ENCODE results near the gene B4GALT1.
"Not testable (repeated sequence)": the region's sequence is repeated elsewhere in the genome, so short reads cannot be mapped to it uniquely, and the experiment has no call there.

B4GALT1 gene

GRCh38 chr9:33105959-33106358 is 61.2 kb downstream of the B4GALT1 start:
- H3K4me3 ChIP-seq (ENCODE audit: low read length) = no peak overlapping the region

GRCh38 chr9:33105504-33105903 is 61.6 kb downstream of the B4GALT1 start:
- H3K4me3 ChIP-seq (ENCODE audit: low read length) = no peak overlapping the region
- no peak for TF ChIP-seq ZNF274 (IDR thresholded peaks at IDR 0.05; ENCODE audit: low read depth, low read length)

More at GRCh38 chr9:33105959-33106358, 61.2 kb downstream of the B4GALT1 start:
- TF ChIP-seq ZNF274 (IDR thresholded peaks at IDR 0.05; ENCODE audit: low read depth, low read length) = no peak

- TF ChIP-seq ZNF274 (IDR thresholded peaks at IDR 0.05; ENCODE audit: low read depth, low read length) = no peak
- no peak overlapping the region for H3K4me3 ChIP-seq (ENCODE audit: low read length)
These were observed 62.7 kb downstream of the B4GALT1 start for GRCh38 chr9:33104401-33104800.

- no peak for TF ChIP-seq ZNF274 (IDR thresholded peaks at IDR 0.05; ENCODE audit: low read depth, low read length)
- H3K4me3 ChIP-seq (ENCODE audit: low read length) = no peak overlapping the region
These were observed 63.4 kb downstream of the B4GALT1 start for GRCh38 chr9:33103501-33104281.

- no peak for TF ChIP-seq ZNF274 (IDR thresholded peaks at IDR 0.05; ENCODE audit: low read depth, low read length)
- H3K4me3 ChIP-seq (ENCODE audit: low read length) = no peak overlapping the region
These were observed 64.5 kb downstream of the B4GALT1 start for GRCh38 chr9:33102551-33103210.

- TF ChIP-seq ZNF274 (IDR thresholded peaks at IDR 0.05; ENCODE audit: low read depth, low read length) = no peak
- no peak overlapping the region for H3K4me3 ChIP-seq (ENCODE audit: low read length)
These were observed 65.8 kb downstream of the B4GALT1 start for GRCh38 chr9:33101104-33101951.

- TF ChIP-seq ZNF274 (IDR thresholded peaks at IDR 0.05; ENCODE audit: low read depth, low read length) = no peak
- no peak overlapping the region for H3K4me3 ChIP-seq (ENCODE audit: low read length)
These were observed 67.4 kb downstream of the B4GALT1 start for GRCh38 chr9:33099754-33100153.

GRCh38 chr9:33097192-33097591 is 69.9 kb downstream of the B4GALT1 start:
- H3K4me3 ChIP-seq (ENCODE audit: low read length) = no peak overlapping the region
- no peak for TF ChIP-seq ZNF274 (IDR thresholded peaks at IDR 0.05; ENCODE audit: low read depth, low read length)

GRCh38 chr9:33092634-33093033 is 74.5 kb downstream of the B4GALT1 start:
- no peak for TF ChIP-seq ZNF274 (IDR thresholded peaks at IDR 0.05; ENCODE audit: low read depth, low read length)
- H3K4me3 ChIP-seq (ENCODE audit: low read length) = no peak overlapping the region

- H3K4me3 ChIP-seq (ENCODE audit: low read length) = not testable (repeated sequence)
These were observed 81.5 kb downstream of the B4GALT1 start for GRCh38 chr9:33085672-33086071.

GRCh38 chr9:33082538-33083326 is 84.4 kb downstream of the B4GALT1 start:
- TF ChIP-seq ZNF274 (IDR thresholded peaks at IDR 0.05; ENCODE audit: low read depth, low read length) = no peak
- no peak overlapping the region for H3K4me3 ChIP-seq (ENCODE audit: low read length)

- TF ChIP-seq ZNF274 (IDR thresholded peaks at IDR 0.05; ENCODE audit: low read depth, low read length) = no peak
- no peak overlapping the region for H3K4me3 ChIP-seq (ENCODE audit: low read length)
These were observed 85.0 kb downstream of the B4GALT1 start for GRCh38 chr9:33082128-33082527.

- H3K4me3 ChIP-seq (ENCODE audit: low read length) = no peak overlapping the region; the same call in 1 of the 2 replicates
- no peak for TF ChIP-seq ZNF274 (IDR thresholded peaks at IDR 0.05; ENCODE audit: low read depth, low read length)
These were observed 85.8 kb downstream of the B4GALT1 start for GRCh38 chr9:33081128-33081851.

Measured in GM08714 (cell line).